ENCODE data around the gene COL23A1. TPM values are rescaled to one million over a fixed set of nuclear protein-coding genes. Genes with fewer than 3 reads are reported as not detected.
A peak's percentile ranks its signal among the peaks of the same experiment; 100 is the strongest.

The COL23A1 gene
- total RNA-seq, 1 donor from 2014 or later = 2.0 TPM

- ATAC-seq (no peak), DNase-seq (no peak)
- no peak for TF ChIP-seq CTCF (IDR thresholded peaks at IDR 0.05)
- intact Hi-C loops (cut with DNase I) = no loop called here
- no peaks in the 10 kb centered on the region for H3K36me3 ChIP-seq
- no peaks in the 10 kb centered on the region for H3K4me1 ChIP-seq
- no peaks in the 10 kb centered on the region for H3K9me3 ChIP-seq
- no peak overlapping the region for H3K4me3 ChIP-seq
- peaks cover 4% of the 10 kb centered on the region for H3K27me3 ChIP-seq
- no peak overlapping the region for H3K27ac ChIP-seq
These were observed 29.3 kb downstream of the COL23A1 start for GRCh38 chr5:178560911-178561310.

- DNase-seq (peak; percentile 43), ATAC-seq (no peak)
- no peak overlapping the region for H3K27ac ChIP-seq
- no peaks in the 10 kb centered on the region for H3K9me3 ChIP-seq
- H3K4me1 ChIP-seq = no peaks in the 10 kb centered on the region
- H3K27me3 ChIP-seq = no peaks in the 10 kb centered on the region
- intact Hi-C loops (cut with DNase I) = no loop called here
- TF ChIP-seq CTCF (IDR thresholded peaks at IDR 0.05) = no peak
- no peaks in the 10 kb centered on the region for H3K36me3 ChIP-seq
- no peak overlapping the region for H3K4me3 ChIP-seq
These were observed 32.8 kb downstream of the COL23A1 start for GRCh38 chr5:178557416-178557815.

- intact Hi-C loops (cut with DNase I) = no loop called here
- H3K4me1 ChIP-seq = no peaks in the 10 kb centered on the region
- no peak overlapping the region for H3K27ac ChIP-seq
- no peaks in the 10 kb centered on the region for H3K27me3 ChIP-seq
- peak; percentile 32 for DNase-seq
- H3K9me3 ChIP-seq = no peaks in the 10 kb centered on the region
- no peak overlapping the region for H3K4me3 ChIP-seq
- no peaks in the 10 kb centered on the region for H3K36me3 ChIP-seq
- no peak for ATAC-seq
- TF ChIP-seq CTCF (IDR thresholded peaks at IDR 0.05) = no peak
These were observed 34.4 kb downstream of the COL23A1 start for GRCh38 chr5:178555771-178556211.

- no peak for TF ChIP-seq CTCF (IDR thresholded peaks at IDR 0.05)
- intact Hi-C loops (cut with DNase I) = no loop called here
- no peak overlapping the region for H3K4me3 ChIP-seq
- DNase-seq (no peak), ATAC-seq (no peak)
- no peaks in the 10 kb centered on the region for H3K4me1 ChIP-seq
- no peak overlapping the region for H3K27ac ChIP-seq
- H3K9me3 ChIP-seq = no peaks in the 10 kb centered on the region
- H3K27me3 ChIP-seq = no peaks in the 10 kb centered on the region
- no peaks in the 10 kb centered on the region for H3K36me3 ChIP-seq
These were observed 35.2 kb downstream of the COL23A1 start for GRCh38 chr5:178555005-178555404.

- Histone ChIP-seq H3K9me3 (no peaks in the 10 kb centered on the region), H3K4me1 (no peaks in the 10 kb centered on the region), H3K4me3 (no peak overlapping the region), H3K36me3 (no peaks in the 10 kb centered on the region), H3K27me3 (no peaks in the 10 kb centered on the region), H3K27ac (no peak overlapping the region)
- no peak for TF ChIP-seq CTCF (IDR thresholded peaks at IDR 0.05)
- DNase-seq (peak; percentile 29), ATAC-seq (no peak)
- intact Hi-C loops (cut with DNase I) = no loop called here
These were observed 35.9 kb downstream of the COL23A1 start for GRCh38 chr5:178554311-178554710.

- ATAC-seq = no peak
- TF ChIP-seq CTCF (IDR thresholded peaks at IDR 0.05) = no peak
- no peaks in the 10 kb centered on the region for H3K27me3 ChIP-seq
- H3K4me3 ChIP-seq = no peak overlapping the region
- intact Hi-C loops (cut with DNase I) = no loop called here
- no peaks in the 10 kb centered on the region for H3K4me1 ChIP-seq
- H3K27ac ChIP-seq = no peak overlapping the region
- DNase-seq = no peak
- no peaks in the 10 kb centered on the region for H3K9me3 ChIP-seq
- no peaks in the 10 kb centered on the region for H3K36me3 ChIP-seq
These were observed 36.7 kb downstream of the COL23A1 start for GRCh38 chr5:178553517-178553916.
